22Rv1 (cell line): Measurements from ENCODE around the gene PPP2R2B.
A peak's percentile ranks its signal among the peaks of the same experiment; 100 is the strongest.

ENCODE experiments used
- H3K27ac ChIP-seq: fragments of 450-650 bp; 2 replicates; pipeline ENCODE4 v1.5.1; 2017
- CTCF ChIP-seq: fragments of 450-650 bp; IDR thresholded peaks from 2 replicates; pipeline ENCODE4 v1.5.1; 2017; ENCODE audit warnings: mild to moderate bottlenecking
- ZFX ChIP-seq: fragments of 450-650 bp; IDR thresholded peaks from 2 replicates; pipeline ENCODE4 v1.6.1; 2017; ENCODE audit warnings: antibody characterized with exemption, borderline replicate concordance

PPP2R2B gene

DNA sequence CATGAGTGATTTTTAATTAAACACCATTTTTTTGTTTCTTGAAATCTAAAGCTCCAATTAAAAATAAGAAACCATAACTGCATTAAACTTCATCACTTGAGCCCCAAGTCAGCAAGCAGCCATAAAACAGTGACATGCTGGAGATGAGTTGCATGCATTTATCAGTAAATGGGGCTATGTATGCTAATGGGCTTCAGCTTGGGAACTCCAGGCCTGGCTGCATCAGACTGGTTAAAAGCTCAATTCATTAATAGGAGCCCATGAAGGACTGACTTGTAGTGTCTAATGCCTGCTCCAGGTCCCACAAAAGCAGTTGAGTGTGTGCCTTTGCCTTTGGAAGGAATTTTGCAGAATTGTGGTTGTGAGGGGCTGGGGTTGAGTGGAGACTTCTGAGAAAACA, 328.9 kb downstream of the PPP2R2B start:
- TF ChIP-seq CTCF (no peak), ZFX (no peak)

DNA sequence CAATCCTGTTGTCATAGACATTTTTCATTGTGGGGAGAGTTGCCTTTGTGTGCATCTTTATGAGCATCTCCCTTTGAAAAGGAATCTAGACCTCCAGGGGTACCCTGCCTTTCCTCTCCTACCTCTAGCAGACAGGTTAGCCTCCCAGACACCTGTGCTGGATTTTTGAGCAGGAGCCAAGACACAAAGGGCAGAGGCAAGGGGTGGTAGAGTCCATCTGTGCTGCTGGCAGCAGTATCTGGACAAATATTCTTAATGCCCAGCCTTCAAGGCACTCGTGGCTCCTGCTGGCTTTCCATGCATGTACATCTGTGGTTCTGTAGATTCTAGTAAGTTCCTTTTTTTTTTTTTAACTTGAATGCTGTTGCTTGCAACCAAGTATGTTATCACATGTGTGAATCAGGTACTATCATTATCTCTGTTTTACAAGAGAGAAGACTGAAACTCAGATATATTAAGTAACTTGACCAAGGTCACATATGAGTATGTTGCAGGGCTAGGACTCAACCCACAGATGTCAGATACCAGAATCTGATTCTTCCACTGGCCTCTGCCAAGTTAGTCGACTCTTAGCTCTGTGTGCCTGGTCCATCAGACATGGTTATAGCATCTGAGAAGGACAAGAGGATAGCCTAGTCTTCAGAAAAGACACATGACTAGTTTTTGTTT, 329.6 kb downstream of the PPP2R2B start:
- no peak for TF ChIP-seq CTCF
- no peak for TF ChIP-seq ZFX
- no peak overlapping the region for H3K27ac ChIP-seq

More for the DNA sequence above, 328.9 kb downstream of the PPP2R2B start:
- H3K27ac ChIP-seq, result no peak overlapping the region

DNA sequence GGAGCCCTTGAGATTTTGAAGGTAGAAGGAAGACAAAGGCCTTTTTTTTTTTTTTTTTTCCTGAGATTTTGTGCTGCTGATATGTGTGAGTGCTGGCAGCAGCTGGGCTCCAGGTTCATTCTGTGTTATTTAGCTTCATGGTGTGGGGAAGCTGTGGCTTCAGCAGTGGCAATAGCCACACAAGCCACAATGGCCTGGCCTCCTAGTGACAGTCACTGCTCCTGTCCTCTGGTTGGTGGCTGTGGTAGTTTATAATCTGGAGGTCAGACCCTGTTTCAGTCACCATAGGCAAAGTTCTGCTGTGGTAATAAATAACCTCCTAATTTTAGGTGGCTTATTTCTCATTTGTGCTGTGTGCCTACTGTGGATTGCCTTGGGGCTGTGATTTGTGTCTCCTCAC, 334.3 kb downstream of the PPP2R2B start:
- H3K27ac ChIP-seq, result no peak overlapping the region
- TF ChIP-seq CTCF, result no peak
- TF ChIP-seq ZFX, result no peak

GRCh38 chr5:146541958-146542849, 336.4 kb downstream of the PPP2R2B start:
- TF ChIP-seq CTCF (peak; percentile 91), ZFX (no peak)
- no peak overlapping the region for H3K27ac ChIP-seq

DNA sequence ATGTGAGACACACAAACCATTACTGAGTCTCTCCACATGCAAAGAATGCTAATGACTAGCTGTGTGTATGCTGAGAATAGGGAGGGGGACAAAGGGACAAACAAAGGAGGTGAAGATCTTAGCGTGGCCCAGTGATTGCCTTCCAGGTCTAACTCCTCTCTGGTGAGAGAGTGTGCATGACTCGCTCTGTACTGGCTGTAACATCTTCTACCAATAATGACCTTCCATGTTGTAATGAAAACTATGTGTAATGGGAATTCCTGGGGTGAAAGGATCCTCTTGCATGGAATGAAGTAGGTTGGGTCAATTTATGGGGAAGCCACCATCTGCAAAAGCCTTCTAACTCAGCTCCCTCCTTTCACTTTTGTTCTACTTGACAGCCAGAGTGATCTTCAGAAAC, 338.1 kb downstream of the PPP2R2B start:
- TF ChIP-seq CTCF (no peak), ZFX (no peak)
- no peak overlapping the region for H3K27ac ChIP-seq

DNA sequence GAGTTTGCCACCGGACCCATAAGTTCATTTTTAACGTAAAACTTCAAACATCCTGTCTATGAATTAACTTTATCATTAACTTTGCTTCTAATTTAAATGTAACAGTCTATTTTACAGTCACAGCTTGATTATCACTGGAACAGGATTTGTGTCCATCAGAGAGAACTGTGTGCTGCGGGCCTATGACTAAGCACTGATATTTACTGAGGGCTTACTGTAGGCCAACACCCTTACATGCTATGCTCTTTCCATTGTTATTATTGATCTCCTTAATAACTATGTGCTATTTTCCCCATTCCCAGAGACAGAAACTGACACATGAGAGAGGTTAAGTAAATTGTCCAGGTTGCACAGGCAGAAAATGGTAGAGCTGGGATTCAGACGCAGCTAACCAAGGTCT, 338.6 kb downstream of the PPP2R2B start:
- no peak overlapping the region for H3K27ac ChIP-seq
- TF ChIP-seq ZFX, result no peak
- no peak for TF ChIP-seq CTCF

DNA sequence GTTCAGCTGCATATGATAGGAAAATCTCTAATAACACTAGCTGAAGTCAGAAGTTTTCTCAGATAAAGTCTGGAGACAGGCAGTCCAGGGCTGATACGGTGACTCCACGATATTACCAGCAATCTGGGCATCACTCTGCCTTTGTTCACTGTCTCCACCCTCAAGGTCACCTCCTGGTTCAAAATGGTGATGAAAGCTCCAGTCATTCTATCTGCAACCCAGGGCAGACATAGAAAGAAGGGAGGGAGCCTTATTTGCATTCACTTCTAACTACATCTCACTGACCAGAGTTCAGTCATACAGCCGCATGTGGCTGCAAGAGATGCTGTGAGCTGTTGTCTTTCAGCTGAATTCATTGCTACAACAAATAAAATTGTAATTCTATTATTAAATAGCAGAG, 340.1 kb downstream of the PPP2R2B start:
- H3K27ac ChIP-seq, result no peak overlapping the region
- no peak for TF ChIP-seq ZFX
- TF ChIP-seq CTCF, result no peak
